ENCODE results near the gene TRRAP.

TRRAP gene

DNA sequence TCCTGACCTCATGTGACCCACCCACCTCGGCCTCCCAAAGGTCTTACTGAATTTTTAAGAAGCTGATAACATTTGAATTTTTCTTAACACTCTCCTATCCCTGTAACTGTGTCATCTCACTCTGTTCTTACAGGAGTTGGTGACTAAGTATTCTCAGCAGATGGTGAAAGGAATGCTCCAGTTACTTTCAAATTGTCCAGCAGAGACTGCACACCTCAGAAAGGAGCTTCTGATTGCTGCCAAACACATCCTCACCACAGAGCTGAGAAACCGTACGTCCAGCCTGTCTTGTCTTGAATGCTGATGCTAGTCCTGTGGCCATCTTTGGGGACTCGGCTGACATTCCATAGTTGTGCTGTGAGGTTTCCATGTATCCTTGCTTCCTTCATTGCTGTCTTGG is 24.9 kb downstream of the TRRAP start:
- no peak for DNase-seq

- DNase-seq, result no peak
Measured at GRCh38 chr7:98907570-98907969, 29.2 kb downstream of the TRRAP start.

GRCh38 chr7:98908585-98908984 is 30.3 kb downstream of the TRRAP start:
- DNase-seq, result no peak

DNA sequence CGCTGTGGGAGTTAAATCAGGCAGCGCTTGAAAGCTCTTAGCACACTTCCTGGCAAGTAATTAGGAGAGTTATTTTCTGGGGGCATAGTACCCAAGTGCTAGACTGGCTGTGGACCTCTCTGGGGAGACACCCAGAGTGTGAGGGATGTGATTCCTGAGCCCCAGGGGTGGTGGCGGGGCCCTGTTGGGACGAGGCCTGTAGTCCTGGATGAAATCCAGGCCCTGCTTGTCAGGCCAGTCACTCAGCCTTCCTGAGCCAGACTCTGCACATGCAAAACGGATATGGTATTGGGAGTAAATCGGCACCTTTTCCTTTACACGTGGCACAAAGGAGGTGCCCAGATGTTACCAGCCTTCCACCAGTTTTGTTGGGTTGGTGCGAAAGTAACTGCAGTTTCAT is 31.2 kb downstream of the TRRAP start:
- no peak for DNase-seq

GRCh38 chr7:98910427-98910826 is 32.1 kb downstream of the TRRAP start:
- no peak for DNase-seq

GRCh38 chr7:98911916-98912315 is 33.6 kb downstream of the TRRAP start:
- no peak for DNase-seq

DNA sequence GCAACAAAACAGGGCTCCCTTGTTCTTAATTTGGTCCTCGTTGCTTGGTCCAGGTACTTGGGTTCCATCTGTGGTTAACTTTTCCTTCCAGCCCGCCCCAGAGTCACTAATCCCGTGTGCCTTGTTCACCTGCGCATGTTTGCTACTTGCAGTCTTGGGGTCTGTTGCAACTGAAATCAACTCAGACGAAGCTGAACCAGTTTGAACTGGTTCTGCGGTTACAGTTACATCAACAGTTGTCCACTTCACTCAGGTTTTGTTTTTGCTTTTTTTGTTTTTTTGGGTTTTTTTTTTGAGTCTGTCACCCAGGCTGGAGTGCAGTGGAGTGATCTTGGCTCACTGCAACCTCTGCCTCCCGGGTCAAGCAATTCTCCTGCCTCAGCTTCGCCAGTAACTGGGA is 34.7 kb downstream of the TRRAP start:
- no peak for DNase-seq

DNA sequence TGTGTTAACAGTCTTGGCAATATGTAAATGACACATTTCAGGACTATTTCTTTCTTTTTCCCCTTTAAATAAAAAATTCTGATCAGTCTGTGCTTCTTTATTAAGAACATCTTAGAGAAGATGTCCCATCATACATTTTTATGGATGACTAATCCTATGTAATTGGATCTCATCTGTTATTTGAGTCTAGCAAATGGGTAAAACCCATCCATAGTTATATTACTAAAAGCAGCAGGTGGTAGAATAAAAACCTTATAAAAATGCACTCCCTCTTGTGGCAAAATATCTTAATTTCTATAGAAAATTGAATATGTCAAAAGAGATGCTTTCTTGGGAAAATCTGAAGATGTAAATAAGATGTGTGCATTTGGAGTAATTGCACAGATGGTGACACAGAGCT is 35.3 kb downstream of the TRRAP start:
- no peak for DNase-seq

- DNase-seq, result no peak
Measured at GRCh38 chr7:98917331-98917730, 39.0 kb downstream of the TRRAP start.

GRCh38 chr7:98921608-98922372 is 43.5 kb downstream of the TRRAP start:
- no peak for DNase-seq

DNA sequence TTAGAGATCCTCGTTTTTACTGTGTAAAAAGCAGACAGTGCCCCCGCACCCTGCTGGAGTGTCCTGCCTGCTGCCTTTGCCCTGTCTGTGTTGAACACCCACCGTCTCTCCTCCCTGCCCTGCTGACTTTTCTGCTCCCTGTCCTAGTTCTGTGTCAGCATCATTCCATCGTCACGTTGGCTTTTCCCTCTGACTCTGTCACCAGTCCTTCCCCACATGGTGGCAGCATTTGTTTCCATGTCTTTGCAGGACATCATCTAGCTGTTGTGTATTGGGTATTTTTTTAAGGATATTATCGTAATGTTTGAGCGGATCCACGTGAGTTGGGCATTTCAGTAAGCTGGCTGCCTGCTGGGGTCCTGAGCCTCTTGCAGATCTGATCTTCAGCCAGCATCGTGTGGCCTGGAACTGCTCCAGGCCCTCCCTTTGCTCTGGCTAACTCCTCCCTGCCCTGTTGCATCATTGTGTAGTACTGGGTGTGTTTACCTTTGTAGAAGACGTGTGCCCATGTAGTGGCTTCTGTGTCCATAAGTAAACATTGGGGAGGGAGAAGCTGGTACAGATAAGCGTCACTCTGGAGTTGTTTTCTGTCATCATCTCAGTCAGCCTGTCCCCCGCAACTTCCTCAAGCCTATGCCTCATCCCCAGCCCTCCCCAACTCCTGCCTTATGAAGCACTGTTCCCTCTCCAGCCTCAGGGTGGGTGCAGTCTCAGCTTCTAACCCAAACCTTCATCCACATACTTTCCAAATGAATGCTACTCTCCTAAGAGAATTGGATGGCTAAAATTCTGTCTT is 44.3 kb downstream of the TRRAP start:
- no peak for DNase-seq

GRCh38 chr7:98923512-98923911 is 45.2 kb downstream of the TRRAP start:
- DNase-seq, result no peak

- DNase-seq, result no peak
Measured at GRCh38 chr7:98927125-98927524, 48.8 kb downstream of the TRRAP start.

DNA sequence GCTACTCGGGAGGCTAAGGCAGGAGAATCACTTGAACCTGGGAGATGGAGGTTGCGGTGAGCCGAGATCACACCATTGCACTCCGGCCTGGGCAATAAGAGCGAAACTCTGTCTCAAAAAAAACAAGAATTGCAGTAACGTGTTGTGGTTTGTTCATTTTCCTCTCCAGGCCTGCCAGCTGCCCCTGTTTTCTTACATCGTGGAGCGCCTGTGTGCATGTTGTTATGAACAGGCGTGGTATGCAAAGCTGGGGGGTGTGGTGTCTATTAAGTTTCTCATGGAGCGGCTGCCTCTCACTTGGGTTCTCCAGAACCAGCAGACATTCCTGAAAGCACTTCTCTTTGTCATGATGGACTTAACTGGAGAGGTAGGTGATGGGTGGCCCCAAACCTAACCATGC is 52.1 kb downstream of the TRRAP start:
- DNase-seq, result peak; percentile 30

- peak; percentile 33 for DNase-seq
Measured at GRCh38 chr7:98930921-98931320, 52.6 kb downstream of the TRRAP start.

- DNase-seq, result no peak
Measured at GRCh38 chr7:98933321-98933720, 55.0 kb downstream of the TRRAP start.

GRCh38 chr7:98934267-98934666 is 55.9 kb downstream of the TRRAP start:
- DNase-seq, result no peak

GRCh38 chr7:98935811-98936210 is 57.5 kb downstream of the TRRAP start:
- DNase-seq, result no peak

DNA sequence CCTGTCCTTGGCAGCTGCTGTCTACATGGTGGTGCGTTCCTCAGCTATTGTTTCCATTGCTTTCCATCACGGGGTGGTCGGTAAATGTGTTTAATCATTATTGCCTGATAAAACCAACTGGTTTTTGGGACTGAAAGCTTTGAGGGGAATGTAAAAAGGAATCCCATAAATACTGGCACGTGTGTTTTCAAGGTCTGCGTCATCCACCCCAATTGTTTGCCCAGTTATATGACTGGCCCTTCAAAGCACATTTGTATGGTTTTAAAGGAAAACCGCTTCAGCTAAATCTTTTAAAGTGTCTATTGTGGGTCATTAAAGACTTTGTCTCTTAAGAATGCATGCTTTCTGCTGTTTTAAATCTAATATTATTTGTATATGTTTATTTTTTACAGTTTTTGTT is 65.0 kb downstream of the TRRAP start:
- no peak for DNase-seq

DNA sequence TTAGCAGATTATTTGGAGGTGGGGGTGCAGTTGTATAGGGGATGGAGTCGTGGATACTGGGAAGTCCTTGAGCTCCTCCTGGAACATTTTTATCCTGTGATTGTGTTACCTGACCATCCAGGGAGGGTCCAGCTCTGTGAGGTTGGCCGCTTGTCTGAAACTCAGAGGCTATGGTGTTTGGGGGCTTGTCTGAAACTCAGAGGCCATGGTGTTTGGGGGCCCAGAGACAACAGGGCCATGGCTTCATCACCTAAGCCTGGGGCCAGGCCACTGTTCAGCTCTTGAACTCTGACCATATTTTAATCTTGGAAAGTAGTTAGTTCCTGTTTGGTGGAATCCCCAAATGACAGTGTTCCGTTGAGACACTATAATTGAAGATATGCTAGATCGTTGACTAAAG is 66.1 kb downstream of the TRRAP start:
- no peak for DNase-seq

- DNase-seq, result no peak
Measured at GRCh38 chr7:98945852-98946251, 67.5 kb downstream of the TRRAP start.

DNA sequence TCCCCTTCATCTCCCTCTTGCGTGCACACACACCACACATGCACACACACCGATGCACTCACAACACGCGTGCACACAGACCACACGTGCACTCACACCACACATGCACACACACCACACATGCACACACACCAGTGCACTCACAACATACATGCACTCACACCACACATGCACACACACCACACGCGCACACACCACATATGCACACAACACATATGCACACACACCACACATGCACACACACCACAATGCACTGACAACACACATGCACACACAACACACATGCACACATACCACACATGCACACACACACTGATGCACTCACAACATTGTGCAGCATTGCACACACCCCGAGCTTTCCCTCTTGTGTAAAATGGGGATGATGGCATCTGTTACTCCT is 68.1 kb downstream of the TRRAP start:
- no peak for DNase-seq

DNA sequence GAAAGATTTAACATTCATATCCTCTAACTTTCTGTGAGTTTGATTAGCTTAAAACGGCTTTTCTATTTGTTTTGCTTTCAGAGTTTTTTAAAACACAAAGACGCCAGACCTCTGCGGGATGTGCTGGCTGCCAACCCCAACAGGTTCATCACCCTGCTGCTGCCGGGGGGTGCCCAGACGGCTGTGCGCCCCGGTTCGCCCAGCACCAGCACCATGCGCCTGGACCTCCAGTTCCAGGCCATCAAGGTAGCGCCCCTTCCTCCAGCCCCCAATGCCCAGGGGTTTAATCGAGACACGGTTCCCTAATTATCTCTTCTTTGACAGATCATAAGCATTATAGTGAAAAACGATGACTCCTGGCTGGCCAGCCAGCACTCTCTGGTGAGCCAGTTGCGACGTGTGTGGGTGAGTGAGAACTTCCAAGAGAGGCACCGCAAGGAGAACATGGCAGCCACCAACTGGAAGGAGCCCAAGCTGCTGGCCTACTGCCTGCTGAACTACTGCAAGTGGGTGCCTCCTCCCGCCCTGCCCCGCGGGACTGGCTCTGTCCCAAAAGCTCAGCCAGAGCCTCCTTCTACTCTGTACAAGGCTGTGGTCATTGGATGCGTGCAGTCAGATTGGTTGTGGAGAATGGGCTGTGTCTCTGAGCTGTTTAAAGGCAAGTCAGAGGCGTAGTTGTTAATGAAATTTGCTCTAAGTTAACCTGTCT is 71.2 kb downstream of the TRRAP start:
- no peak for DNase-seq

- no peak for DNase-seq
Measured at GRCh38 chr7:98955992-98956391, 77.7 kb downstream of the TRRAP start.

Measured in CD4-positive, alpha-beta T cell treated with Interleukin-6 for 4 hours (primary cell).